RWPE1 (cell line): ENCODE results near the gene FAM222A.

ENCODE experiments used
- CTCF ChIA-PET: fragments of 350-600 bp; sonication (Branson Sonifier 250); formaldehyde crosslinking; extraction: SDS; loops from one replicate; lab custom pipeline; 2021; lab: Yijun Ruan, JAX
- POLR2A ChIA-PET: fragments of 400-600 bp; formaldehyde crosslinking; extraction: SDS; loops from one replicate; lab custom pipeline; 2020; ENCODE audit warnings: antibody characterized with exemption; ENCODE audit not compliant: low non-redundant PET; lab: Yijun Ruan, JAX
- DNase-seq: peaks from one replicate; pipeline ENCODE4 v3.0.0; 2012; ENCODE audit warnings: low spot score
- H3K27ac ChIP-seq: fragments of 450-650 bp; 2 replicates; pipeline ENCODE4 v1.5.1; 2017
- TF ChIP-seq, protein P1 (sequence below): fragments of 450-650 bp; conservative IDR thresholded peaks from 2 replicates; pipeline ENCODE4 v1.5.1; 2017; ENCODE audit warnings: low read depth, mild to moderate bottlenecking

Gene FAM222A

DNA sequence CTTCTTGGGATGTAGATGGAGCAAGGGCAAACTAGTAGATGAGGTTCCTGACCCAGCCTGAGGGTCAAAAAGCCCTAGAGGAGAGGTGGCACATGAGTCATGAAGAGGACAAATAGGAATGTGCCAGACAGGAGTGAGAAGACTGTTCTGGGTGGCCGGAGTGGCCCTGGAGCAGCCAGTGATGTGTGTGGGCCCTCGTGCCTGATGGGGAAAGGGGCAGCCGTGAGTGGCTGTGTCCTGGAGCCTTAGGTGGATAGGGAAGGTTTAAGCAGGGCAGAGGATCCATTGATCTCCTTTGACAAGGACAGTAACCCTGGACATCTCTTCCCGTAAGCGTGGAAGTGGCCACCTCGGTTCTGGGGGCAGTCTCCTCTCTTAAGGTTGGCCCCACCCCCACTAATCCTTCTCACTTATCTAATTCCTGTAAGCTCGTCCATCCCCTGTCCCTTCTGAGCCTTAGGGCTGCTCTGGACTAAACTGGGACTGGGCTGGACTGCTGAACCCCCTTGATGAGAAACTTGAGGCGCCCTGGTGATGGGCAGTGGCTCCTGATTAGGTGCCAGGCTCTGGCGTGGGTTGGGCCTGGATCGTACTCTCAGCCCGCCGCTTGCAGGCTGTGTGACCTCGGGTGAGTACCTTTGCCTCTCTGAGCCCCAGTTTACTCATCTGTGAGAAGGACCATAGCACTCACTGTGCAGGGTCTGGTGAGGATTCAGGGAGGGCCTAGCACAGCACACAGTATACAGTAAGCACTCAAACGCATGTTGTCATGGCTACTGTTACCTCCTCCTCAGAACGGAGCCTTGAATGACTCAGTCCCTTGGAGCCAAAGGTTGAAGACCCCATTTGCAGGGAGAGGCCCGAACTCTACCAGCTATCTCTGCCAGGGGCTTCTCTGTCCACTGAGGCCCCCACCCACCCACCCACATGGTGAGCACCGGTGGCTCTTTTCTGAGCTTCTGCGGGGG, 4.0 kb downstream of the FAM222A start:
- H3K27ac ChIP-seq: no peak overlapping the region
- ChIA-PET CTCF (interaction anchor here (0.6 to 0.7 kb wide), 5 partner anchors 9 to 169 kb away, joined by 3 to 4 read pairs (median 3); no protein-coding TSS in a partner anchor), POLR2A (no interaction called here)
- TF ChIP-seq, protein P1, sequence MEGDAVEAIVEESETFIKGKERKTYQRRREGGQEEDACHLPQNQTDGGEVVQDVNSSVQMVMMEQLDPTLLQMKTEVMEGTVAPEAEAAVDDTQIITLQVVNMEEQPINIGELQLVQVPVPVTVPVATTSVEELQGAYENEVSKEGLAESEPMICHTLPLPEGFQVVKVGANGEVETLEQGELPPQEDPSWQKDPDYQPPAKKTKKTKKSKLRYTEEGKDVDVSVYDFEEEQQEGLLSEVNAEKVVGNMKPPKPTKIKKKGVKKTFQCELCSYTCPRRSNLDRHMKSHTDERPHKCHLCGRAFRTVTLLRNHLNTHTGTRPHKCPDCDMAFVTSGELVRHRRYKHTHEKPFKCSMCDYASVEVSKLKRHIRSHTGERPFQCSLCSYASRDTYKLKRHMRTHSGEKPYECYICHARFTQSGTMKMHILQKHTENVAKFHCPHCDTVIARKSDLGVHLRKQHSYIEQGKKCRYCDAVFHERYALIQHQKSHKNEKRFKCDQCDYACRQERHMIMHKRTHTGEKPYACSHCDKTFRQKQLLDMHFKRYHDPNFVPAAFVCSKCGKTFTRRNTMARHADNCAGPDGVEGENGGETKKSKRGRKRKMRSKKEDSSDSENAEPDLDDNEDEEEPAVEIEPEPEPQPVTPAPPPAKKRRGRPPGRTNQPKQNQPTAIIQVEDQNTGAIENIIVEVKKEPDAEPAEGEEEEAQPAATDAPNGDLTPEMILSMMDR: no peak
- no peak for DNase-seq

DNA sequence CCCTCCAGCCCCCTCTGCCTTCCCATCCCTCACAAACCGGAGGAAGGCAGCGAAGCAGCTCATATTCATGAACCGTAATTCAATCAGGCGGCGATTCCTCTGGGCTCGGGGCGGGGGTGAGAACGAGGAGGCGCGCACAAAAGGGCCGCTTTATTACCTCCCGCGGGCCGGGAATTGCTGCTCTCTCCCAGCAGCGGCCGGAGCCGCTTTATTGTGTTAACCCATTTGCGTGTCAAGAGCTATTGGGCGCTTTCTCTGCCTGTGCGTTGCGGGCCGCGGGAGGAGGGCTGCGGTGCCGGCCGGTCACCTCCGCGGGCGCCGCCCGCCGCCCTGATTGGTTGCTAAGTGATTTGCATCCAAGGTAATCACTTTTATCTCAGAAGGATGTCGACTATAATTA, 4.8 kb downstream of the FAM222A start:
- TF ChIP-seq, protein P1: no peak
- no peak for DNase-seq
- H3K27ac ChIP-seq: no peak overlapping the region
- ChIA-PET CTCF (no interaction called here), POLR2A (no interaction called here)

DNA sequence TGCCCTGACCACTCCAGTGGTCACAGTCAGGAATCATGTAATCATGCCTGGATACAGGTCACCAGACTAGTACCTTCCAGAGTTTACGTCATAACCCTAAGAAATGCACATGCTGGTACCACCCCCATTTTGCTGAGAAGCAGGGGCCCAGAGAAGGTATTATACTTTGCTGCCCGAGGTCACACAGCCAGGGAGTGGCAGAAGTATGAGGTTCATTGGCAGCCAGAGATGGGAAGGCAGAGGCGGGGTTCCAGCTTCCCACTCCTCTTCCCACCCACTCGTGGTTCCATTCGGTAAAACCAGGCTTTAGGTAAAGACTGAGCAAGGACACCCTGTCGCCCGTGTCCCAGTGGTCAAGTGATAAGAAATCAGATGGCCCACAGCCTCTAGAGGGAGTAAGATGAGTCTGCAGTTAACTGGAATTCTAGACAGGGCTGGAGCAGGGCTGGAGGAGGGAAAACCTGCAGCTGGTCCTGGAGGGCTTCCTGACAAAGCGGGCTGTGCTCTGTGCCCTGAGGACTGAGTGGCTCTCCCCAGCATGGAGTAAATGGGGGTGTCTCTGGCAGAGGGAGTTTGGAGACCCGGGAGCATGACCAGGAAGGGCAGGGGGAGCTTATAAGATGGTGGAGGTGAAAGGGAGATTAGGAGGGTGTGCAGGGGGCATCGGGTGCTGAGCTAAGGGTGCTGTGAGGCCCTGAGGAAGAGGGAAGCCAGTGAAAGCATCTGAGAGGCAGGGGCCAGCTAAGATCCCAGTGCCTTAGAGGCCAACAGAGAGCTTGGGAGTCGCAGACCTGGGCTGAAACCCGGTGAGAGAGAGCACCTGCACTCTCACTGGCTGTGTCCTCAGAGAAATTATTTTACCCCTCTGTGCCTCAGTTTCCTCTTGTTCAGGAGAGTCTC, 5.7 kb downstream of the FAM222A start:
- H3K27ac ChIP-seq: no peak overlapping the region
- DNase-seq: no peak
- TF ChIP-seq, protein P1: no peak
- CTCF ChIA-PET: interaction anchor here (0.5 to 0.7 kb wide), 6 partner anchors 21 to 674 kb away, joined by 3 to 5 read pairs (median 3); no protein-coding TSS in a partner anchor
- POLR2A ChIA-PET: no interaction called here

DNA sequence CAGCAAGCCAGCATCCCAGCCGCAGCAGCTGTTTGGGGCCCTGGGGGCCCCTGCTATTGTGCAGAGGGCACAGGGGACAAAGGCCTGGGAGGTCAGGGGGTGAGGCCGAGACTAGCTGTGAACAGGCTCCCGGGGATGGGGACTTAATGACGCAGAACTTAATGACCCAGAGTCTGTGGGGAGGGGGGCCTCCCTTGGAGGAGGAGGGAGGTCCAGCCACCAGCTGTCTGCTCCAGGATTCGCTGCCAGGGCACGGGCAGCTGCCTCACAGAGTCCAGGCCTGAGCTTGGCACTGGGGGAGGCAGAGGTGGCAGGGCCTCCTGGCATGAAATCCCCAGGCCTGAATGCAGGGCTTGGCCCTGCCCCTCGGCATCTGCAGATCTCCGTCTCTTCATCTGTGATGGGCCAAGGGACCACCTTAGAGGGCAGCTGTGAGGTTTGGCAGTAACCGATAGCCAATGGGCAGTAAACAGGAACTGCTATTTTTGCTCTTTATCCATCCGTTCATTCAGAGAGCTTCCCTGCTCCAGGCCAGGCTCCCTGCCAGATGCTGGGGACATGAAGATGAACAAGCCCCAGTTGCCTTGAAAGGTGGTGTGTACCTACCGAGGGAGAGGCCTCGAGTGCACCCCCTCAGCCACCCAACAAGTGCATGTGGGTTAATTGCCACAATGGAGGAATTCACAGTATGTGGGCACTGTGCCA, 6.7 kb downstream of the FAM222A start:
- no peak overlapping the region for H3K27ac ChIP-seq
- ChIA-PET POLR2A (no interaction called here), CTCF (interaction anchor here (0.5 to 0.7 kb wide), 5 partner anchors 20 to 675 kb away, joined by 3 to 5 read pairs (median 3); no protein-coding TSS in a partner anchor)
- TF ChIP-seq, protein P1: no peak
- no peak for DNase-seq

DNA sequence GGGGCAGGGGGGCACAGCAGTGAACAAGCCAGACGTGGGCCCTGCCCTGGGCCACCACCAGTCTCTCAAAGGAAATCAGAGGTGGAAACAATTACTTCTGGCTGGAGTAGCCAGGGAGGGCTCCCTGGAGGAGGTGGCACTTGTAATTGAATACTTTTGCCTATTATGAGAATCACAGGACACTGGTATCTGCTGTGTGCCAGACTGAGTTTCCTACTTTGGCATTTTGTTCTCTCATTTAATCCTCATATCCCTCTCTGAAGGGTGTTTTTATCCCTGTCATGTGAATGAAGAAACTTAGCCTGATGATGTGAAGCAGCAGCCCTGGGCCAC, 7.2 kb downstream of the FAM222A start:
- ChIA-PET CTCF (no interaction called here), POLR2A (no interaction called here)
- H3K27ac ChIP-seq: no peak overlapping the region
- TF ChIP-seq, protein P1: no peak
- DNase-seq: no peak
